HepG2 (cell line): ENCODE results near the gene RIPK3. TPM values are rescaled to one million over a fixed set of nuclear protein-coding genes. Genes with fewer than 3 reads are reported as not detected.

Experiments
- BRCA1 ChIP-seq: sonication (generic); formaldehyde crosslinking; IDR thresholded peaks from 2 replicates; pipeline ENCODE4 v1.4.0; 2020; ENCODE audit warnings: missing genetic modification reagents
- FOXK1 ChIP-seq: sonication (generic); formaldehyde crosslinking; IDR thresholded peaks from 2 replicates; pipeline ENCODE4 v1.4.0; 2020; ENCODE audit warnings: low read depth, missing genetic modification reagents, borderline replicate concordance
- GATAD1 ChIP-seq: IDR thresholded peaks from 2 replicates; pipeline ENCODE4 v1.6.1; 2016; ENCODE audit warnings: missing genetic modification reagents, missing compliant biosample characterization
- MAZ ChIP-seq, 2 experiments: sonication (generic) in 1 of 2; formaldehyde crosslinking in 1 of 2; IDR thresholded peaks; 2 replicates each; pipeline versions ENCODE4 v1.5.0 to v1.6.1; 2012 to 2020; ENCODE audit warnings: low read depth in 2 of 2, mild to moderate bottlenecking in 2 of 2, borderline replicate concordance in 1 of 2, improper control_type of control experiment in 1 of 2, low read length in 1 of 2, missing genetic modification reagents in 1 of 2, moderate library complexity in 1 of 2
- NFE2 ChIP-seq: sonication (generic); formaldehyde crosslinking; IDR thresholded peaks from 2 replicates; pipeline ENCODE4 v1.4.0; 2020; ENCODE audit warnings: missing genetic modification reagents
- NR1H2 ChIP-seq: sonication (generic); formaldehyde crosslinking; IDR thresholded peaks from 2 replicates; pipeline ENCODE4 v1.8.1; 2022; ENCODE audit warnings: low read depth, missing genetic modification reagents, borderline replicate concordance
- RFX1 ChIP-seq: fragments of 450-650 bp; IDR thresholded peaks from 2 replicates; pipeline ENCODE4 v1.6.1; 2017
- SOX13 ChIP-seq, 3 experiments: fragments of 450-650 bp in 1 of 3; sonication (generic) in 1 of 3; formaldehyde crosslinking in 1 of 3; IDR thresholded peaks in 2 of 3; conservative IDR thresholded peaks in 1 of 3; 2 replicates each; pipeline versions ENCODE4 v1.5.0 to v1.6.1; 2016 to 2020; ENCODE audit warnings: antibody characterized with exemption in 1 of 3, mild to moderate bottlenecking in 1 of 3, missing compliant biosample characterization in 1 of 3, missing genetic modification reagents in 1 of 3, moderate library complexity in 1 of 3
- TCF7L2 ChIP-seq: IDR thresholded peaks from 2 replicates; pipeline ENCODE4 v1.6.1; 2011; ENCODE audit warnings: mild to moderate bottlenecking, low read depth, low read length, moderate library complexity
- TP53 ChIP-seq: sonication (generic); formaldehyde crosslinking; conservative IDR thresholded peaks from 2 replicates; pipeline ENCODE4 v1.4.0; 2020; ENCODE audit warnings: missing genetic modification reagents
- ZFP36L2 ChIP-seq: sonication (generic); formaldehyde crosslinking; IDR thresholded peaks from 2 replicates; pipeline ENCODE4 v1.4.0; 2020; ENCODE audit warnings: missing genetic modification reagents
- ZNF234 ChIP-seq: sonication (generic); formaldehyde crosslinking; conservative IDR thresholded peaks from 2 replicates; pipeline ENCODE4 v1.5.1; 2020; ENCODE audit warnings: mild to moderate bottlenecking, missing genetic modification reagents
- ZNF329 ChIP-seq: sonication (generic); formaldehyde crosslinking; IDR thresholded peaks from 2 replicates; pipeline ENCODE4 v1.9.0; 2021; ENCODE audit warnings: low read depth, mild to moderate bottlenecking, missing genetic modification reagents
- ZNF333 ChIP-seq: sonication (generic); formaldehyde crosslinking; IDR thresholded peaks from 2 replicates; pipeline ENCODE4 v1.4.0; 2020; ENCODE audit warnings: mild to moderate bottlenecking, missing genetic modification reagents, borderline replicate concordance
- ZNF430 ChIP-seq: sonication (generic); formaldehyde crosslinking; IDR thresholded peaks from 2 replicates; pipeline ENCODE4 v1.9.0; 2021; ENCODE audit warnings: mild to moderate bottlenecking, missing genetic modification reagents
- ZNF441 ChIP-seq: sonication (generic); formaldehyde crosslinking; IDR thresholded peaks from 2 replicates; pipeline ENCODE4 v1.7.0; 2021; ENCODE audit warnings: missing genetic modification reagents, borderline replicate concordance
- ZNF614 ChIP-seq: IDR thresholded peaks from 2 replicates; pipeline ENCODE4 v1.6.1; 2018; ENCODE audit warnings: missing biosample characterization, missing genetic modification reagents, inconsistent platforms, borderline replicate concordance
- ZNF883 ChIP-seq: sonication (generic); formaldehyde crosslinking; IDR thresholded peaks from 2 replicates; pipeline ENCODE4 v1.5.1; 2020; ENCODE audit warnings: mild to moderate bottlenecking, missing genetic modification reagents; ENCODE audit errors: not compliant biosample characterization
- polyA plus RNA-seq, 8 experiments: library from polyadenylated mRNA; depleted of rRNA in 3 of 8; stranded (reverse) in 7 of 8; unstranded in 1 of 8; fragments of >200 nt; fragmentation: Illumina TruSeq in 4 of 8; extraction: Trizol in 4 of 8; gene quantifications; 2 replicates each; pipeline versions ENCODE4 v1.2.1 to v1.2.3, GENCODE V29; 2011 to 2016; ENCODE audit warnings: low read depth in 4 of 8, missing spikeins in 1 of 8, mixed read lengths in 1 of 8; ENCODE audit not compliant: insufficient read depth in 1 of 8
- total RNA-seq, 5 experiments: library from RNA; depleted of rRNA; stranded (reverse); fragments of >200 nt; fragmentation: Illumina TruSeq; extraction: Trizol; gene quantifications; 2 replicates each; pipeline ENCODE4 v1.2.3, GENCODE V29; 2016; ENCODE audit warnings: low read depth in 1 of 5
- TF ChIP-seq, protein P1 (sequence below): sonication (generic); formaldehyde crosslinking; IDR thresholded peaks from 2 replicates; pipeline ENCODE4 v1.5.1; 2020; ENCODE audit warnings: missing genetic modification reagents, mild to moderate bottlenecking, borderline replicate concordance
- TF ChIP-seq, protein P2 (sequence below): sonication (generic); formaldehyde crosslinking; IDR thresholded peaks from 2 replicates; pipeline ENCODE4 v1.5.1; 2020; ENCODE audit warnings: missing genetic modification reagents, mild to moderate bottlenecking, borderline replicate concordance
- TF ChIP-seq, protein P3 (sequence below): sonication (generic); formaldehyde crosslinking; IDR thresholded peaks from 2 replicates; pipeline ENCODE4 v1.5.0; 2020; ENCODE audit warnings: missing genetic modification reagents
- TF ChIP-seq, protein P4 (sequence below): sonication (generic); formaldehyde crosslinking; IDR thresholded peaks from 2 replicates; pipeline ENCODE4 v1.4.0; 2020; ENCODE audit warnings: missing genetic modification reagents

Gene RIPK3
- total and polyA plus RNA-seq, 2 of the 13 experiments (the other 11 are each of a cell fraction or from before 2014, with no cell fraction given) = not detected

DNA sequence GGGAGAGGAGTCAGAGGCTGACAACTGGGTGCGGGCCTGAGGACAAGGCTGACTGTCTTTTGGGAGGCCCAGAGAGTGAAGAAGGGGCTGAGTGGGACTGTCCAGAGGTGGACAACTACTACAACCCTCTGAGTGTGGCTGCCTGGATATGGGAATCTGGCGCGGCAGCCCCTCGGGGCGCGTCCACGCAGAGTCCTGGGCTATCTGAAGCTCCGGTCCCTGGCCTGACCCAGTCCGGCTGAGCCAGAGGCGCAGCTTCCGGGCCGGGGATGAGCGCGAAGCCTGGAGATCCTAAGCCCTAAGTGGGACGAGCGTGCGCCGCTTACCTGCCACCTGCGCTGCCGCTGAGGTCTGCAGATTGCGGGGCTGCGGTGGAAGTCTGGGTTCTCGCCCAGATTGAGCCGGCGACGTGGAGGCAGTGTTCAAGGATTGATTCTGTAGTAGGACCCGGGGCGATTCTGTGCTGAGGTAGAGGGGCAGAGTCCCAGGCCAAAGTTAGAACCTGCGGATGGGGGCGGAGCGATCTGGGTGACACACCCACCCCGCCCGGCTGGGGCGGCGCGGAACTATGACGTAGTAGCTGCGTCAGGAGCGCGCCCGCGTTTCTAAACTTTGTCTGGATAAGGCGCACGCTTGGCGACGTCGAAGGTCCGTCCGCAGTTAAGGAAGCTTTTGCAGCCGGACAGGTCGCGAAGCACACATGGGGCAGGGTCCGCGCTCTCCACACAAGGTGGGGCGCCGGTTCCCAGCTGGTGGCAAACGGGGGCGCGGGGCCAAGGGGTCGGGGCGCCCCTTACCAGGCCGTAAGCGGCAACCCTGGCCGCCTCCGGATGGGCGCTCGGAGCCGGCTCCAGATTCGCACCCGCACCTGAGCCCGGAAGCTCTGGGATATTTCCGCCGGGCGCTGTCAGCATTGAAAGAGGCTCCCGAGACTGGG lies 40.3 kb downstream of the RIPK3 start, which contains the start of the genes DHRS1 and NOP9 (continued):
- peak; percentile 99 for TF ChIP-seq MAZ (IDR thresholded peaks at IDR 0.05; ENCODE audit: borderline replicate concordance, low read depth, low read length)
- peak; percentile 95 for TF ChIP-seq MAZ (CRISPR knock-in tag; IDR thresholded peaks at IDR 0.05; ENCODE audit: low read depth)
- TF ChIP-seq RFX1 = no peak
- TF ChIP-seq SOX13 (IDR thresholded peaks at IDR 0.05) = peak; percentile 46
- TF ChIP-seq SOX13 (CRISPR knock-in tag; conservative IDR thresholded peaks at IDR 0.05 in 1 of 2, IDR thresholded peaks at IDR 0.05 in 1 of 2) = peak in 1 of 2 experiments; percentile 75; a peak in 3 of 4 replicates
- TF ChIP-seq ZFP36L2 (CRISPR knock-in tag) = peak; percentile 85; the same call in 1 of the 2 replicates
- TF ChIP-seq FOXK1 (CRISPR knock-in tag) = peak; percentile 100
- TF ChIP-seq, protein P1, sequence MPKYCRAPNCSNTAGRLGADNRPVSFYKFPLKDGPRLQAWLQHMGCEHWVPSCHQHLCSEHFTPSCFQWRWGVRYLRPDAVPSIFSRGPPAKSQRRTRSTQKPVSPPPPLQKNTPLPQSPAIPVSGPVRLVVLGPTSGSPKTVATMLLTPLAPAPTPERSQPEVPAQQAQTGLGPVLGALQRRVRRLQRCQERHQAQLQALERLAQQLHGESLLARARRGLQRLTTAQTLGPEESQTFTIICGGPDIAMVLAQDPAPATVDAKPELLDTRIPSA (CRISPR knock-in tag) = no peak
- peak; percentile 95; the same call in 1 of the 2 replicates for TF ChIP-seq ZNF614
- TF ChIP-seq ZNF333 (CRISPR knock-in tag) = peak; percentile 84
- TF ChIP-seq ZNF430 (CRISPR knock-in tag) = no peak; the same call in none of the 2 replicates
- TF ChIP-seq TCF7L2 = no peak
- TF ChIP-seq ZNF329 (CRISPR knock-in tag) = peak; percentile 82; the same call in 1 of the 2 replicates
- TF ChIP-seq TP53 (CRISPR knock-in tag) = no peak; the same call in none of the 2 replicates
- TF ChIP-seq, protein P2, sequence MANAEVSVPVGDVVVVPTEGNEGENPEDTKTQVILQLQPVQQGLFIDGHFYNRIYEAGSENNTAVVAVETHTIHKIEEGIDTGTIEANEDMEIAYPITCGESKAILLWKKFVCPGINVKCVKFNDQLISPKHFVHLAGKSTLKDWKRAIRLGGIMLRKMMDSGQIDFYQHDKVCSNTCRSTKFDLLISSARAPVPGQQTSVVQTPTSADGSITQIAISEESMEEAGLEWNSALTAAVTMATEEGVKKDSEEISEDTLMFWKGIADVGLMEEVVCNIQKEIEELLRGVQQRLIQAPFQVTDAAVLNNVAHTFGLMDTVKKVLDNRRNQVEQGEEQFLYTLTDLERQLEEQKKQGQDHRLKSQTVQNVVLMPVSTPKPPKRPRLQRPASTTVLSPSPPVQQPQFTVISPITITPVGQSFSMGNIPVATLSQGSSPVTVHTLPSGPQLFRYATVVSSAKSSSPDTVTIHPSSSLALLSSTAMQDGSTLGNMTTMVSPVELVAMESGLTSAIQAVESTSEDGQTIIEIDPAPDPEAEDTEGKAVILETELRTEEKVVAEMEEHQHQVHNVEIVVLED (CRISPR knock-in tag) = peak; percentile 97
- TF ChIP-seq, protein P3, sequence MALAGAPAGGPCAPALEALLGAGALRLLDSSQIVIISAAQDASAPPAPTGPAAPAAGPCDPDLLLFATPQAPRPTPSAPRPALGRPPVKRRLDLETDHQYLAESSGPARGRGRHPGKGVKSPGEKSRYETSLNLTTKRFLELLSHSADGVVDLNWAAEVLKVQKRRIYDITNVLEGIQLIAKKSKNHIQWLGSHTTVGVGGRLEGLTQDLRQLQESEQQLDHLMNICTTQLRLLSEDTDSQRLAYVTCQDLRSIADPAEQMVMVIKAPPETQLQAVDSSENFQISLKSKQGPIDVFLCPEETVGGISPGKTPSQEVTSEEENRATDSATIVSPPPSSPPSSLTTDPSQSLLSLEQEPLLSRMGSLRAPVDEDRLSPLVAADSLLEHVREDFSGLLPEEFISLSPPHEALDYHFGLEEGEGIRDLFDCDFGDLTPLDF (CRISPR knock-in tag) = peak; percentile 94
- TF ChIP-seq ZNF234 (CRISPR knock-in tag) = no peak
- TF ChIP-seq, protein P4, sequence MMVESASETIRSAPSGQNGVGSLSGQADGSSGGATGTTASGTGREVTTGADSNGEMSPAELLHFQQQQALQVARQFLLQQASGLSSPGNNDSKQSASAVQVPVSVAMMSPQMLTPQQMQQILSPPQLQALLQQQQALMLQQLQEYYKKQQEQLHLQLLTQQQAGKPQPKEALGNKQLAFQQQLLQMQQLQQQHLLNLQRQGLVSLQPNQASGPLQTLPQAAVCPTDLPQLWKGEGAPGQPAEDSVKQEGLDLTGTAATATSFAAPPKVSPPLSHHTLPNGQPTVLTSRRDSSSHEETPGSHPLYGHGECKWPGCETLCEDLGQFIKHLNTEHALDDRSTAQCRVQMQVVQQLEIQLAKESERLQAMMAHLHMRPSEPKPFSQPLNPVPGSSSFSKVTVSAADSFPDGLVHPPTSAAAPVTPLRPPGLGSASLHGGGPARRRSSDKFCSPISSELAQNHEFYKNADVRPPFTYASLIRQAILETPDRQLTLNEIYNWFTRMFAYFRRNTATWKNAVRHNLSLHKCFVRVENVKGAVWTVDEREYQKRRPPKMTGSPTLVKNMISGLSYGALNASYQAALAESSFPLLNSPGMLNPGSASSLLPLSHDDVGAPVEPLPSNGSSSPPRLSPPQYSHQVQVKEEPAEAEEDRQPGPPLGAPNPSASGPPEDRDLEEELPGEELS (CRISPR knock-in tag) = peak; percentile 86
- TF ChIP-seq ZNF883 = peak; percentile 97
- TF ChIP-seq BRCA1 = peak; percentile 99
- TF ChIP-seq NR1H2 = peak; percentile 62; the same call in 1 of the 2 replicates
- no peak; the same call in none of the 2 replicates for TF ChIP-seq ZNF441 (CRISPR knock-in tag)
- TF ChIP-seq GATAD1 (CRISPR knock-in tag) = peak; percentile 99
- no peak; the same call in 1 of the 2 replicates for TF ChIP-seq NFE2
